ENCODE results near the gene SORT1.

Gene SORT1

GRCh38 chr1:109304226-109304920 lies 93.3 kb downstream of the SORT1 start:
- no peak for DNase-seq (ENCODE audit: low spot score)
- TF ChIP-seq CTCF (IDR thresholded peaks at IDR 0.05; ENCODE audit: extremely low read depth, insufficient read depth, missing control alignments), result no peak
- in situ Hi-C loops (cut with MboI; ENCODE audit: low pct_unique_long_range_greater_than_20kb, low sequenced_read_pairs, unreplicated experiment), result no loop called here

- no peak for DNase-seq (ENCODE audit: low spot score)
- in situ Hi-C loops (cut with MboI; ENCODE audit: low pct_unique_long_range_greater_than_20kb, low sequenced_read_pairs, unreplicated experiment), result no loop called here
- no peak for TF ChIP-seq CTCF (IDR thresholded peaks at IDR 0.05; ENCODE audit: extremely low read depth, insufficient read depth, missing control alignments)
Measured at GRCh38 chr1:109301874-109302273, 95.8 kb downstream of the SORT1 start.

- no peak for TF ChIP-seq CTCF (IDR thresholded peaks at IDR 0.05; ENCODE audit: extremely low read depth, insufficient read depth, missing control alignments)
- no peak for DNase-seq (ENCODE audit: low spot score)
- in situ Hi-C loops (cut with MboI; ENCODE audit: low pct_unique_long_range_greater_than_20kb, low sequenced_read_pairs, unreplicated experiment), result no loop called here
Measured at GRCh38 chr1:109300650-109301151, 97.0 kb downstream of the SORT1 start.

GRCh38 chr1:109299558-109300343 lies 98.0 kb downstream of the SORT1 start:
- no peak for DNase-seq (ENCODE audit: low spot score)
- no peak for TF ChIP-seq CTCF (IDR thresholded peaks at IDR 0.05; ENCODE audit: extremely low read depth, insufficient read depth, missing control alignments)
- in situ Hi-C loops (cut with MboI; ENCODE audit: low pct_unique_long_range_greater_than_20kb, low sequenced_read_pairs, unreplicated experiment), result no loop called here

GRCh38 chr1:109298666-109299557 lies 98.8 kb downstream of the SORT1 start:
- TF ChIP-seq CTCF (IDR thresholded peaks at IDR 0.05; ENCODE audit: extremely low read depth, insufficient read depth, missing control alignments), result no peak
- DNase-seq (ENCODE audit: low spot score), result peak; percentile 46
- in situ Hi-C loops (cut with MboI; ENCODE audit: low pct_unique_long_range_greater_than_20kb, low sequenced_read_pairs, unreplicated experiment), result no loop called here

- no peak for TF ChIP-seq CTCF (IDR thresholded peaks at IDR 0.05; ENCODE audit: extremely low read depth, insufficient read depth, missing control alignments)
- in situ Hi-C loops (cut with MboI; ENCODE audit: low pct_unique_long_range_greater_than_20kb, low sequenced_read_pairs, unreplicated experiment), result no loop called here
- DNase-seq (ENCODE audit: low spot score), result no peak
Measured at GRCh38 chr1:109296782-109297181, 100.9 kb downstream of the SORT1 start.
